ENCODE measurements around the gene STIP1. TPM values are rescaled to one million over a fixed set of nuclear protein-coding genes. Genes with fewer than 3 reads are reported as not detected.

The STIP1 gene
- total RNA-seq, 1 donor from 2014 or later: 206 TPM

GRCh38 chr11:64234647-64235379 lies 48.8 kb downstream of the STIP1 start:
- peak overlapping the region; percentile 85 for H3K27ac Mint-ChIP-seq
- DNase-seq (ENCODE audit: extremely low spot score, unreplicated experiment): no peak

GRCh38 chr11:64235437-64236161 lies 49.6 kb downstream of the STIP1 start:
- H3K27ac Mint-ChIP-seq: peak overlapping the region; percentile 85
- no peaks in the 10 kb centered on the region for H3K27me3 Mint-ChIP-seq
- no peak for DNase-seq (ENCODE audit: extremely low spot score, unreplicated experiment)
- H3K4me1 Mint-ChIP-seq (ENCODE audit: unreplicated experiment): peaks cover 21% of the 10 kb centered on the region
- TF ChIP-seq CTCF (conservative IDR thresholded peaks at IDR 0.05): no peak
- peaks cover 3% of the 10 kb centered on the region for H3K36me3 Mint-ChIP-seq
- H3K9me3 Mint-ChIP-seq: no peaks in the 10 kb centered on the region
- H3K4me3 Mint-ChIP-seq: peak overlapping the region; percentile 86

More at GRCh38 chr11:64234647-64235379, 48.8 kb downstream of the STIP1 start:
- H3K36me3 Mint-ChIP-seq: no peaks in the 10 kb centered on the region
- H3K27me3 Mint-ChIP-seq: no peaks in the 10 kb centered on the region
- TF ChIP-seq CTCF (conservative IDR thresholded peaks at IDR 0.05): peak; percentile 19
- peak overlapping the region; percentile 86 for H3K4me3 Mint-ChIP-seq
- H3K9me3 Mint-ChIP-seq: no peaks in the 10 kb centered on the region
- peaks cover 16% of the 10 kb centered on the region for H3K4me1 Mint-ChIP-seq (ENCODE audit: unreplicated experiment)

- H3K36me3 Mint-ChIP-seq: peaks cover 3% of the 10 kb centered on the region
- no peaks in the 10 kb centered on the region for H3K9me3 Mint-ChIP-seq
- H3K27me3 Mint-ChIP-seq: no peaks in the 10 kb centered on the region
- no peak for DNase-seq (ENCODE audit: extremely low spot score, unreplicated experiment)
- peaks cover 21% of the 10 kb centered on the region for H3K4me1 Mint-ChIP-seq (ENCODE audit: unreplicated experiment)
- H3K4me3 Mint-ChIP-seq: peak overlapping the region; percentile 73
- H3K27ac Mint-ChIP-seq: peak overlapping the region; percentile 76
- TF ChIP-seq CTCF (conservative IDR thresholded peaks at IDR 0.05): no peak
Observed at GRCh38 chr11:64237484-64237951, 51.5 kb downstream of the STIP1 start.

- Mint-ChIP-seq H3K36me3 (peaks cover 3% of the 10 kb centered on the region), H3K27ac (peak overlapping the region; percentile 100), H3K27me3 (no peaks in the 10 kb centered on the region), H3K9me3 (no peaks in the 10 kb centered on the region), H3K4me3 (peak overlapping the region; percentile 73), H3K4me1 (ENCODE audit: unreplicated experiment) (peaks cover 16% of the 10 kb centered on the region)
- no peak for TF ChIP-seq CTCF (conservative IDR thresholded peaks at IDR 0.05)
- no peak for DNase-seq (ENCODE audit: extremely low spot score, unreplicated experiment)
Observed at GRCh38 chr11:64238076-64238475, 52.1 kb downstream of the STIP1 start.

- peak overlapping the region; percentile 59 for H3K4me3 Mint-ChIP-seq
- DNase-seq (ENCODE audit: extremely low spot score, unreplicated experiment): no peak
- H3K4me1 Mint-ChIP-seq (ENCODE audit: unreplicated experiment): peaks cover 16% of the 10 kb centered on the region
- peak overlapping the region; percentile 100 for H3K27ac Mint-ChIP-seq
- no peak for TF ChIP-seq CTCF (conservative IDR thresholded peaks at IDR 0.05)
- peaks cover 3% of the 10 kb centered on the region for H3K36me3 Mint-ChIP-seq
- H3K9me3 Mint-ChIP-seq: no peaks in the 10 kb centered on the region
- no peaks in the 10 kb centered on the region for H3K27me3 Mint-ChIP-seq
Observed at GRCh38 chr11:64238999-64239398, 53.0 kb downstream of the STIP1 start.

Data from type B pancreatic cell (in vitro differentiated cells).